ENCODE results near the gene CCDC187. TPM values are rescaled to one million over a fixed set of nuclear protein-coding genes. Genes with fewer than 3 reads are reported as not detected.

Gene CCDC187
- total and polyA plus RNA-seq, 2 of the 13 experiments (the other 11 are each of a cell fraction or from before 2014, with no cell fraction given), result 0.03 to 0.13 TPM

- TF ChIP-seq PITX1 (CRISPR knock-in tag; IDR thresholded peaks at IDR 0.05), result peak; percentile 54
- 0 out of 2 replicates have a peak, but pooled peaks have one; percentile 50 for TF ChIP-seq ZNF232 (CRISPR knock-in tag; IDR thresholded peaks at IDR 0.05; ENCODE audit: borderline replicate concordance)
- 0 out of 4 replicates have a peak, but pooled peaks of 1 of the 2 experiments have one; percentile 19 for TF ChIP-seq EP300 (IDR thresholded peaks at IDR 0.05; ENCODE audit: low read depth in 2 of 2, low read length in 2 of 2)
- no peak for TF ChIP-seq EP300 (CRISPR knock-in tag; IDR thresholded peaks at IDR 0.05; ENCODE audit: borderline replicate concordance)
- TF ChIP-seq ZMAT5 (CRISPR knock-in tag; IDR thresholded peaks at IDR 0.05; ENCODE audit: borderline replicate concordance, low read depth), result no peak
- no peak for TF ChIP-seq KDM2A (CRISPR knock-in tag; IDR thresholded peaks at IDR 0.05; ENCODE audit: borderline replicate concordance, low read depth)
- peak; percentile 51 for TF ChIP-seq MED1 (CRISPR knock-in tag; IDR thresholded peaks at IDR 0.05)
- TF ChIP-seq SRF (IDR thresholded peaks at IDR 0.05; ENCODE audit: low read depth, low read length), result no peak
- 0 out of 2 replicates have a peak, but pooled peaks have one; percentile 39 for TF ChIP-seq BRD4 (CRISPR knock-in tag; IDR thresholded peaks at IDR 0.05)
- TF ChIP-seq ZNF446 (CRISPR knock-in tag; IDR thresholded peaks at IDR 0.05), result no peak
- 0 out of 2 replicates have a peak, but pooled peaks have one; percentile 36 for TF ChIP-seq BHLHE40 (IDR thresholded peaks at IDR 0.05; ENCODE audit: low read length)
- peak; percentile 83 for TF ChIP-seq ZNF687 (CRISPR knock-in tag; IDR thresholded peaks at IDR 0.05)
- TF ChIP-seq TEAD2 (CRISPR knock-in tag; IDR thresholded peaks at IDR 0.05), result no peak
- peak; percentile 67; the same call in 1 of the 2 replicates for TF ChIP-seq SALL1 (CRISPR knock-in tag; IDR thresholded peaks at IDR 0.05)
- peak; percentile 44; the same call in 1 of the 2 replicates for TF ChIP-seq RXRB (CRISPR knock-in tag; IDR thresholded peaks at IDR 0.05; ENCODE audit: borderline replicate concordance)
- TF ChIP-seq ZFY (CRISPR knock-in tag; IDR thresholded peaks at IDR 0.05), result 0 out of 2 replicates have a peak, but pooled peaks have one; percentile 19
- 0 out of 2 replicates have a peak, but pooled peaks have one; percentile 42 for TF ChIP-seq PATZ1 (CRISPR knock-in tag; IDR thresholded peaks at IDR 0.05)
- peak; percentile 97 for TF ChIP-seq RBAK (CRISPR knock-in tag; IDR thresholded peaks at IDR 0.05)
- peak; percentile 55; the same call in 1 of the 2 replicates for TF ChIP-seq ZNF607 (CRISPR knock-in tag; IDR thresholded peaks at IDR 0.05; ENCODE audit: borderline replicate concordance)
- TF ChIP-seq MYC (CRISPR knock-in tag; IDR thresholded peaks at IDR 0.05; ENCODE audit: borderline replicate concordance), result peak; percentile 35; the same call in 1 of the 2 replicates
- TF ChIP-seq ARNTL (CRISPR knock-in tag; IDR thresholded peaks at IDR 0.05), result peak; percentile 29; the same call in 1 of the 2 replicates
These were observed 52.4 kb downstream of the CCDC187 start (continued) for GRCh38 chr9:136251264-136252115.
